AG04449 (cell line): Measurements from ENCODE around the gene PRDM16.

Experiments
- CTCF ChIA-PET: fragments of 350-600 bp; formaldehyde crosslinking; extraction: SDS; loops from one replicate; lab custom pipeline; 2021; ENCODE audit warnings: antibody characterized with exemption; lab: Yijun Ruan, JAX
- POLR2A ChIA-PET: fragments of 400-600, 350-600 bp; formaldehyde crosslinking; extraction: SDS; loops from one replicate; lab custom pipeline; 2020; ENCODE audit warnings: antibody characterized with exemption, inconsistent platforms; lab: Yijun Ruan, JAX
- DNase-seq: peaks from one replicate; pipeline ENCODE4 v3.0.0-alpha.2; 2010; ENCODE audit warnings: low read depth, low spot score
- H3K4me3 ChIP-seq: 2 replicates; pipeline ENCODE4 v1.5.1; 2011; ENCODE audit warnings: low read depth, mild to moderate bottlenecking, control low read depth, low read length
- TF ChIP-seq, protein P1 (sequence below): IDR thresholded peaks from one replicate; pipeline ENCODE4 v1.5.1; 2011; ENCODE audit warnings: mild to moderate bottlenecking, moderate library complexity, low read length, control low read depth, inconsistent platforms; ENCODE audit not compliant: insufficient read depth; ENCODE audit errors: missing control alignments

Gene PRDM16

DNA sequence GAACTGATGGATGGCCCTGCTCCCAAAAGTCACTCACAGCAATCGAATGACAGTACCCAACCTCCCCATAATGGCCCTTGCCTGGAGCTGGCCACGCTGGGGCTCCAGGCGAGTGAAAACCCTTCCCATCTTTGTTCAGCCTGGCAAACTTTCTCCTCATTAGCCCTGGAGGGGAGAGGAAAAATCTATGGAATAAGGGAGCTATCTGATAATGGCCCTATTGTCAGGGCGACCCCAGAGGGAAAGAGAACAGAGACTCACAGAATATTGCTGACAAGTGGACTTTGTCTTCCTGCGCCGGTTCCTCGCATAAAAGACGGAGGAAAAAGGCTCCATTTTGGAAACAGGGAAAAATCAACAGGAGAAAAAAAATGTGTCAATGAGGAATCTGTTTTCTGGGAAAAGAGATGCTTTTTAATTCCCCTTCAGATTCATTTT is 372.4 kb downstream of the PRDM16 start:
- TF ChIP-seq, protein P1, sequence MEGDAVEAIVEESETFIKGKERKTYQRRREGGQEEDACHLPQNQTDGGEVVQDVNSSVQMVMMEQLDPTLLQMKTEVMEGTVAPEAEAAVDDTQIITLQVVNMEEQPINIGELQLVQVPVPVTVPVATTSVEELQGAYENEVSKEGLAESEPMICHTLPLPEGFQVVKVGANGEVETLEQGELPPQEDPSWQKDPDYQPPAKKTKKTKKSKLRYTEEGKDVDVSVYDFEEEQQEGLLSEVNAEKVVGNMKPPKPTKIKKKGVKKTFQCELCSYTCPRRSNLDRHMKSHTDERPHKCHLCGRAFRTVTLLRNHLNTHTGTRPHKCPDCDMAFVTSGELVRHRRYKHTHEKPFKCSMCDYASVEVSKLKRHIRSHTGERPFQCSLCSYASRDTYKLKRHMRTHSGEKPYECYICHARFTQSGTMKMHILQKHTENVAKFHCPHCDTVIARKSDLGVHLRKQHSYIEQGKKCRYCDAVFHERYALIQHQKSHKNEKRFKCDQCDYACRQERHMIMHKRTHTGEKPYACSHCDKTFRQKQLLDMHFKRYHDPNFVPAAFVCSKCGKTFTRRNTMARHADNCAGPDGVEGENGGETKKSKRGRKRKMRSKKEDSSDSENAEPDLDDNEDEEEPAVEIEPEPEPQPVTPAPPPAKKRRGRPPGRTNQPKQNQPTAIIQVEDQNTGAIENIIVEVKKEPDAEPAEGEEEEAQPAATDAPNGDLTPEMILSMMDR: no peak
- no peak for DNase-seq
- ChIA-PET CTCF (interaction anchor here (2.3 to 4.8 kb wide), 2 partner anchors 12 to 44 kb away, joined by 6 to 36 read pairs; no protein-coding TSS in a partner anchor), POLR2A (no interaction called here)
- no peak overlapping the region for H3K4me3 ChIP-seq

DNA sequence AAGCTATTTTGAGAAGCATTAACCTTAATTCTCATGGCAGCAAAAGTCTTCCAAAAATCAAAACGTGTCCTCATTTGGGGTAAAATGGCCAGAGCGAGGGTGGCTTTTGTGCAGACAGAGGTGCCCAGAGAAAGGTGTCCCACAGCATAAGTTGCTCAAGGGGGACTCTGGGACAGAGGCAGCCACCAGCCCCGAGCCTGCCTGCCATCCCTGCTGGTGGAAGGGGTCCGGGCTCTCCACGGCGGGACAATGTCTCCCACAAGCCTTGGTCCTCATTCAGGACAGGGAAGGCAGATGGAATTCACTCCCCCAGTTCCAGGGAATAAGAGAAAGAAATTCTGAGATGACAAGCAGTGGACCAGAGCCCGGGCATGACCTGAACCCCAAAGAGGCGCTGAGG is 372.9 kb downstream of the PRDM16 start:
- TF ChIP-seq, protein P1: no peak
- CTCF ChIA-PET: interaction anchor here (2.3 to 4.8 kb wide), 2 partner anchors 11 to 43 kb away, joined by 6 to 36 read pairs; no protein-coding TSS in a partner anchor
- no peak for DNase-seq
- H3K4me3 ChIP-seq: no peak overlapping the region
- POLR2A ChIA-PET: no interaction called here

DNA sequence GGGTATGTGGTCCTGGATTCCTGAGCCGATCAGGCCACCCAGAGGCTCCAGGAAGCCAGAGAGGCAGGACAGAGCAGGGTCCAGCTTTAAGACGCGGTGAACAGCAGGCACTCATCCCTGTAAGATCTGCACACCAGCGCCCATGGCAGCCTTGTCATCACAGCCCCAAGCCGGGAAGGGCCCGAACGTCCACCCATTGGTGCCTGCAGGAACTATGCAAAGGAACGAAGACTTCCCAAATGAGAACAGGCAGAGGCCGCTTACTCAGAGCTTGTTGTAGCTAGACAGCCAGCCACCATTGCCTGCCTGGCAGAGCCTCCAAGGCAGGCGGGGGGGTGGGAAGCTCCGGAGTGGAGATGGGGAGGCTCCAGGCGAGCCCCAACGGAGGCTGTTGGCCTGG is 373.3 kb downstream of the PRDM16 start:
- ChIA-PET POLR2A (no interaction called here), CTCF (interaction anchor here (2.3 to 4.8 kb wide), 2 partner anchors 11 to 43 kb away, joined by 6 to 36 read pairs; no protein-coding TSS in a partner anchor)
- DNase-seq: no peak
- H3K4me3 ChIP-seq: no peak overlapping the region
- TF ChIP-seq, protein P1: no peak

DNA sequence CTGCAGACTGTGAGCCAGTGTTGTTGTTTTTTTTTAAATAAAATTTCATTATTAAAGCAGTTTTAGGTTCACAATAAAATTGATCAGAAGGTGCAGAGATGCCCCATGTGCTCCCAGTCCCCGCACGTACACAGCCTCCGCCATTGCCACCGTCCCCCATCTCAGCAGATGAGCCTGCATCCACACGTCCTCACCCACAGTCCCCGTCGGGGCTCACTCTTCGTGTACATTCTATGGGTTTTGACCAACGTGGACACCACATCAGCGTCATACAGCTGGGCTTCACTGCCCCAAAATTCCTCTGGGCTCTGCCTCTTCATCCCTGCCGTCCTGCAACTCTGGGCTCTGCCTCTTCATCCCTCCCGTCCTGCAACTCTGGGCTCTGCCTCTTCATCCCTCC is 373.9 kb downstream of the PRDM16 start:
- TF ChIP-seq, protein P1: no peak
- ChIA-PET CTCF (interaction anchor here (2.3 to 4.8 kb wide), 2 partner anchors 10 to 42 kb away, joined by 6 to 36 read pairs; no protein-coding TSS in a partner anchor), POLR2A (no interaction called here)
- no peak for DNase-seq
- no peak overlapping the region for H3K4me3 ChIP-seq

DNA sequence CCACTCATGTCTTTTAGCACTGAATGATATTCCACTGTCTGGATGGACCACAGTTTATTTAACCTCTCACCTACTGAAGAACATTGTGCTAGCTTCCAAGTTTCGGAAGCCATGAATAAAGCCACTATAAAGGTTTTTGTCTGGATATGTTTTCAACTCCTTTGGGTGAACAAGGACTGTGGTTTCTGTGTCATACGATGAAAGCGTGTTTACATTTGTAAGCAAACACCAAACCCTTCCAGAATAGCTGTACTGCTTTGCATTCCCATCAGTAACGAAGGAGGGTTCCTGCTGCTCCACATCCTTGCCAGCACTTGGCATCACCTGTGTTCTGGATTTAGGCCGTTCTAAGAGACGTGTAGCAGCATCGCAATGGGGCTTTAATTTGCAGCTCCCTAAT is 374.8 kb downstream of the PRDM16 start:
- POLR2A ChIA-PET: no interaction called here
- CTCF ChIA-PET: interaction anchor here (1.7 to 4.8 kb wide), 2 partner anchors 9 to 28 kb away, joined by 7 to 36 read pairs; no protein-coding TSS in a partner anchor
- TF ChIP-seq, protein P1: no peak
- H3K4me3 ChIP-seq: no peak overlapping the region
- DNase-seq: no peak

DNA sequence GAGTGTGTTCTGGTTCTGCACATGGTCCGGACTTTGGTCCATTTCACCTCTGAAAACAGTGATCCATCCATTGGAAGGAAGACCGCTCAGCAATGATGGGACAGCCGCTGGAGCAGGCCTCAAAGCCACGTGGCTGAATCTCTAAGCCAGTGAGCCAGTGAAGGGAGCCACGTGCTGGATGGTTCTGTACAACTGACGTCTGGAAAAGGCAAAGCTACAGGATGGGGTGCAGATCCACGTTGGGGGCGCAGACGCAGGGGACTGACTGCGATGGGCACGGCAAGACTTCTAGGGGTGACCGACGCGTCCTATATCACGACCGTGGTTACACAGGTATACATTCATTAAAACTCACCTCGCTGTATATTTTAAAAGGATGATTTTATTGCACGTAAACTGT is 375.3 kb downstream of the PRDM16 start:
- ChIA-PET CTCF (interaction anchor here (1.7 to 4.8 kb wide), 2 partner anchors 9 to 28 kb away, joined by 7 to 36 read pairs; no protein-coding TSS in a partner anchor), POLR2A (no interaction called here)
- no peak for DNase-seq
- TF ChIP-seq, protein P1: no peak
- no peak overlapping the region for H3K4me3 ChIP-seq
